Mesendoderm (in vitro differentiated cells): Measurements from ENCODE around the gene SYCE3.

Experiments
- DNase-seq: peaks from one replicate; pipeline ENCODE4 v3.0.0; 2013
- H2AK5ac ChIP-seq: 2 replicates; pipeline ENCODE4 v1.6.1; 2013; ENCODE audit warnings: low read length, inconsistent platforms
- H2BK120ac ChIP-seq: 2 replicates; pipeline ENCODE4 v1.6.1; 2013; ENCODE audit warnings: low read depth, mild to moderate bottlenecking, low read length, moderate library complexity, mixed read lengths
- H2BK15ac ChIP-seq: replicated peaks from 2 replicates; pipeline ENCODE4 v1.6.1; 2013; ENCODE audit warnings: low read depth, mild to moderate bottlenecking, moderate library complexity
- H2BK5ac ChIP-seq: 2 replicates; pipeline ENCODE4 v1.6.1; 2013; ENCODE audit warnings: low read length, inconsistent platforms
- H3K18ac ChIP-seq: 2 replicates; pipeline ENCODE4 v1.6.1; 2013; ENCODE audit warnings: mild to moderate bottlenecking, low read length, mixed read lengths
- H3K23ac ChIP-seq: one replicate; pipeline ENCODE4 v1.6.1; 2013; ENCODE audit warnings: low read length
- H3K27ac ChIP-seq: 2 replicates; pipeline ENCODE4 v1.5.1; 2013; ENCODE audit warnings: low read depth, mild to moderate bottlenecking, inconsistent platforms, low read length, moderate library complexity
- H3K27me3 ChIP-seq: 2 replicates; pipeline ENCODE4 v1.6.1; 2013; ENCODE audit warnings: low read length, control low read depth, mild to moderate bottlenecking, inconsistent platforms; ENCODE audit not compliant: insufficient read depth, poor library complexity
- H3K36me3 ChIP-seq: 2 replicates; pipeline ENCODE4 v1.6.1; 2013; ENCODE audit warnings: low read length, inconsistent platforms; ENCODE audit not compliant: control insufficient read depth, insufficient read depth
- H3K4ac ChIP-seq: one replicate; pipeline ENCODE4 v1.6.1; 2013; ENCODE audit warnings: low read depth, mild to moderate bottlenecking, low read length, moderate library complexity
- H3K4me1 ChIP-seq: 2 replicates; pipeline ENCODE4 v1.6.1; 2013; ENCODE audit warnings: low read depth, low read length, inconsistent platforms; ENCODE audit not compliant: control insufficient read depth
- H3K4me2 ChIP-seq: 2 replicates; pipeline ENCODE4 v1.6.1; 2013; ENCODE audit warnings: low read length
- H3K4me3 ChIP-seq: 2 replicates; pipeline ENCODE4 v1.5.1; 2013; ENCODE audit warnings: mild to moderate bottlenecking, low read length
- H3K56ac ChIP-seq: one replicate; pipeline ENCODE4 v1.6.1; 2013; ENCODE audit warnings: low read length
- H3K79me1 ChIP-seq: 2 replicates; pipeline ENCODE4 v1.6.1; 2013; ENCODE audit warnings: low read length, inconsistent platforms
- H3K79me2 ChIP-seq: 2 replicates; pipeline ENCODE4 v1.6.1; 2013; ENCODE audit warnings: mild to moderate bottlenecking, low read length; ENCODE audit not compliant: control insufficient read depth, insufficient read depth
- H3K9ac ChIP-seq: 2 replicates; pipeline ENCODE4 v1.6.1; 2013; ENCODE audit warnings: low read length, inconsistent platforms
- H4K5ac ChIP-seq: one replicate; pipeline ENCODE4 v1.6.1; 2013; ENCODE audit warnings: low read length
- H4K8ac ChIP-seq: one replicate; pipeline ENCODE4 v1.6.1; 2013; ENCODE audit warnings: low read depth, mild to moderate bottlenecking, control low read depth, low read length, moderate library complexity
- WGBS: extraction: QIAGEN DNeasy Blood & Tissue Kit; methylation state at CpG from one replicate; pipeline ENCODE4 v1.1.7; 2013; ENCODE audit warnings: low lambda C conversion rate, missing lambda C conversion rate; ENCODE audit not compliant: insufficient coverage; ENCODE audit errors: extremely low coverage; 5-methylcytosine and 5-hydroxymethylcytosine counted together

The SYCE3 gene

DNA sequence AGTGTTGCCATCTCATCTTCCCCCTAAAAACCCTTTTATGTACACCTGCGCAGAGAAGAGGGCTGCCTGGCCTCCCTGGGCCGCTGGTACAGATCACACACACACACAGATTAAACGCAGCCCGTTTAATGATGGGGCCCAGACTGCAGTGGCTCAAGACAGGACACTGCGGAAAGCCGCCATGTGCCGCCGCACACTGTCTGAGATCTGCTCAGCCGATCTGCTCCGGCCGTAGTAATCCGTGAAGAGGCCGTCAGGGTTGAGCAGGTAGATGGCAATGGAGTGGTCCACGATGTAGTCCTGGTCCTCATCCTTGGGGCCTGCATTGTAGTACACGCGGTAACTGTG lies 39.3 kb downstream of the SYCE3 start:
- Histone ChIP-seq H2BK120ac (no peak overlapping the region), H3K79me1 (no peaks in the 10 kb centered on the region), H4K5ac (no peak overlapping the region), H4K8ac (no peak overlapping the region), H2AK5ac (no peak overlapping the region), H3K4me3 (no peak overlapping the region), H3K79me2 (no peaks in the 10 kb centered on the region), H3K18ac (no peak overlapping the region), H3K56ac (no peak overlapping the region), H3K23ac (no peak overlapping the region), H3K4me1 (peaks cover 2% of the 10 kb centered on the region), H3K4me2 (no peak overlapping the region), H3K27me3 (no peaks in the 10 kb centered on the region), H2BK5ac (no peak overlapping the region), H3K4ac (no peak overlapping the region), H3K27ac (no peak overlapping the region), H2BK15ac (no peak overlapping the region), H3K36me3 (peaks cover 3% of the 10 kb centered on the region), H3K9ac (no peak overlapping the region)
- no CpG with 5 or more reads among the region's 16 CpGs for whole genome bisulfite sequencing
- no peak for DNase-seq

DNA sequence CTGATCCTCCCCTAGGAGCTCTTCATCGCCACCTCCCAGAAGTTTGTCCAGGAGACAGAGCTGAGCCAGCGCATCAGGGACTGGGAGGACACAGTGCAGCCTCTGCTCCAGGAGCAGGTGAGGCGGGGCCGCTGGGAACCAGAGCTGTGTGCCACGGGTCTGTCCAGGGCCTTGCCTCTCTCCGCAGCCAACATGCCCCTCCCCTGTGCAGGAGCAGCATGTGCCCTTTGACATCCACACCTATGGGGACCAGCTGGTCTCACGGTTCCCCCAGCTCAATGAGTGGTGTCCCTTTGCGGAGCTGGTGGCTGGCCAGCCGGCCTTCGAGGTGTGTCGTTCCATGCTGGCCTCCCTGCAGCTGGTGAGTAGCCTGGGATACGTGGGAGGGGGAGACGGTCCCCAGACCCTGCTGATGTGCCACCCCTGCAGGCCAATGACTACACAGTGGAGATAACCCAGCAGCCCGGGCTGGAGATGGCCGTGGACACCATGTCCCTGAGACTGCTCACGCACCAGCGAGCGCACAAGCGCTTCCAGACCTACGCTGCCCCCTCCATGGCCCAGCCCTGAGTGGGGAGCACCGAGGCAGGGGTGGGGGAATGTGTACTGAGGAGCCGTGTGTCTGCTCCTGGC lies 39.8 kb downstream of the SYCE3 start:
- Histone ChIP-seq H3K4me3 (no peak overlapping the region), H3K23ac (no peak overlapping the region), H3K4ac (no peak overlapping the region), H3K4me2 (no peak overlapping the region), H2BK120ac (no peak overlapping the region), H3K79me2 (no peaks in the 10 kb centered on the region), H4K5ac (no peak overlapping the region), H3K9ac (no peak overlapping the region), H3K4me1 (peaks cover 2% of the 10 kb centered on the region), H3K27ac (no peak overlapping the region), H3K18ac (no peak overlapping the region), H3K36me3 (peaks cover 3% of the 10 kb centered on the region), H3K56ac (no peak overlapping the region), H3K79me1 (no peaks in the 10 kb centered on the region), H2BK15ac (no peak overlapping the region), H4K8ac (no peak overlapping the region), H2AK5ac (no peak overlapping the region), H2BK5ac (no peak overlapping the region), H3K27me3 (no peaks in the 10 kb centered on the region)
- no CpG with 5 or more reads among the region's 22 CpGs for WGBS
- DNase-seq: no peak

DNA sequence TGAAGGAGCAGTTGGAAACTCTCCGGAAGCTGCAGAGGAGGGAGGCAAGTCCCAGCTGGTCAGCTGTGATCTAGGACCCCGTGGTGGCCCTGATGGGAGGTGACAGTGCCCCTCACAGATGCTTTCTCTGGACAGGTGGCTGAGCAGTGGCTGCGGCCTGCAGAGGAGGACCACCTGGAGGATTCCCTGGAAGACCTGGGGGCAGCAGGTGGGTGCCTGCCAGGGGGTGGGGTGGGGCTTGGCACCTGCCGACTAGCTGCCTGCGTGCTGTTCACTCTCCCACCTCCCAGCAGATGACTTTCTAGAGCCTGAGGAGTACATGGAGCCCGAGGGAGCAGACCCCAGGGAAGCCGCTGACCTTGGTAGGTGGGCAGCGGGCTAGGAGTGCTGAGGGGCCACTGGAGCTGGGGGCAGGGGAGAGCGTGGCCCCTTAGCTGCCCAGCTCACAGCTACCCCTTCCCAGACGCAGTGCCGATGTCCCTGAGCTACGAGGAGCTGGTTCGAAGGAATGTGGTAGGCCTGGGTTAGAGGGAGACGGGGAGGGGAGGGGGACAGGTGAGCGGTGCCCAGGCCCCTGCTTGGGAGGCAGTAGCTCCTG lies 40.4 kb downstream of the SYCE3 start:
- H2BK5ac ChIP-seq: no peak overlapping the region
- no CpG with 5 or more reads among the region's 15 CpGs for WGBS
- H3K36me3 ChIP-seq: peaks cover 3% of the 10 kb centered on the region
- H4K5ac ChIP-seq: no peak overlapping the region
- H3K18ac ChIP-seq: no peak overlapping the region
- H4K8ac ChIP-seq: no peak overlapping the region
- H3K79me1 ChIP-seq: no peaks in the 10 kb centered on the region
- H3K27me3 ChIP-seq: no peaks in the 10 kb centered on the region
- peaks cover 2% of the 10 kb centered on the region for H3K4me1 ChIP-seq
- H3K4me3 ChIP-seq: no peak overlapping the region
- no peak overlapping the region for H3K23ac ChIP-seq
- H3K27ac ChIP-seq: no peak overlapping the region
- H2BK120ac ChIP-seq: no peak overlapping the region
- H3K9ac ChIP-seq: no peak overlapping the region
- no peak overlapping the region for H3K4me2 ChIP-seq
- no peak overlapping the region for H3K56ac ChIP-seq
- no peak overlapping the region for H2AK5ac ChIP-seq
- H2BK15ac ChIP-seq: no peak overlapping the region
- no peak for DNase-seq
- H3K4ac ChIP-seq: no peak overlapping the region
- H3K79me2 ChIP-seq: no peaks in the 10 kb centered on the region

DNA sequence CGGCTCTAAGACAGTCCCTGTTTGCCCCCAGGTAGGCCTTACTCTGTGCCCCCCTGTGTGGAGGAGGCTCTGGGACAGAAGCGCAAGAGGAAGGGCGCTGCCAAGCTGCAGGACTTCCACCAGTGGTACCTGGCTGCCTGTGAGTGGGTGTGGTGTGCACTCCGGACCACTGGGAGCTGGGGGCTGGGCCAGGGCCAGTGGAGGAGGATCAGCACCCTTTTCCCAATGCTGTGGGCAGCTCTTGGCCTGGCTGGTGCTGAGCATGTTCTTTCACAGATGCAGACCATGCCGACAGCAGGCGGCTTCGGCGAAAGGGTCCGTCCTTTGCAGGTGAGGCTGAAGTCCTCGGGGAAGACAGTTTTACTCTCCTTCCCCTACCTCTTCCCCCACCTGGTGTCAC lies 41.0 kb downstream of the SYCE3 start:
- Histone ChIP-seq H3K27ac (no peak overlapping the region), H3K23ac (no peak overlapping the region), H3K4me1 (peaks cover 2% of the 10 kb centered on the region), H2BK15ac (no peak overlapping the region), H3K79me1 (no peaks in the 10 kb centered on the region), H3K4ac (no peak overlapping the region), H3K79me2 (no peaks in the 10 kb centered on the region), H3K18ac (no peak overlapping the region), H4K8ac (no peak overlapping the region), H2BK120ac (no peak overlapping the region), H2AK5ac (no peak overlapping the region), H3K27me3 (no peaks in the 10 kb centered on the region), H3K56ac (no peak overlapping the region), H2BK5ac (no peak overlapping the region), H3K9ac (no peak overlapping the region), H3K36me3 (peaks cover 5% of the 10 kb centered on the region), H3K4me2 (no peak overlapping the region), H4K5ac (no peak overlapping the region), H3K4me3 (no peak overlapping the region)
- no CpG with 5 or more reads among the region's 10 CpGs for WGBS
- no peak for DNase-seq

DNA sequence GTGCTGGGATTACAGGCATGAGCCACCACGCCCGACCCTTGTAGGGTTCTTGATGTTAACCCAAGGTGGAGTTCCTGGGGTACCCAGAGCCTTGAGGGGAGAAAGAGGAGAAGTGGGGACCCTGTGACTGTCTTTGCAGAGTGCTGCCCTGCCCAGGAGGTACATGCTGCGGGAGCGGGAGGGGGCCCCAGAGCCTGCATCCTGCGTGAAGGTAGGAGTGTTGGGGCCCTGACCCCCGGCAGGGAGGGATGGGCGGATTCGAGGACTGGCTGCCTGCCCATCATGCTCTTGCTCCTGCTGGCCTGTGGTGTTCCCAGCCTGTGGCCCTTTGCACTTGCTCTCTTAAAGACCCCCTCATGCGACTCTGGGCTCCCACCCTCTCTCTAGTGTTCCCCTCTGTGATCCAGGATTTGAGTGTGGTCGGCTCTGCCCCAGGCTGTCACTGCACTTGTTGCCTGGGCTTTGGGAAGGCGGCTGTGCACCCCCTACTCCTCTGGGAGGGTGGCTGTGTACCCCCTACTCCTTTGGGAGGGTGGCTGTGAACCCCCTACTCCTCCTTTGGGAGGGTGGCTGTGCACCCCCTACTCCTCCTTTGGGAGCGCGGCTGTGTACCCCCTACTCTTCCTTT lies 41.8 kb downstream of the SYCE3 start:
- Histone ChIP-seq H3K4me3 (no peak overlapping the region), H4K5ac (no peak overlapping the region), H2BK5ac (no peak overlapping the region), H2BK120ac (no peak overlapping the region), H3K4me2 (no peak overlapping the region), H3K23ac (no peak overlapping the region), H3K56ac (no peak overlapping the region), H3K4ac (no peak overlapping the region), H3K4me1 (peaks cover 2% of the 10 kb centered on the region), H2BK15ac (no peak overlapping the region), H3K79me2 (peaks cover under 1% of the 10 kb centered on the region), H3K18ac (no peak overlapping the region), H3K9ac (no peak overlapping the region), H3K27me3 (no peaks in the 10 kb centered on the region), H3K79me1 (peaks cover 2% of the 10 kb centered on the region), H3K27ac (no peak overlapping the region), H2AK5ac (no peak overlapping the region), H4K8ac (no peak overlapping the region), H3K36me3 (peaks cover 5% of the 10 kb centered on the region)
- WGBS: no CpG with 5 or more reads among the region's 13 CpGs
- DNase-seq: no peak
